SK-N-SH (cell line): Measurements from ENCODE around the gene C2orf92. TPM values are rescaled to one million over a fixed set of nuclear protein-coding genes. Genes with fewer than 3 reads are reported as not detected.
A peak's percentile ranks its signal among the peaks of the same experiment; 100 is the strongest.

Experiments used
- CTCF ChIA-PET: fragments of 300-600, 350-600 bp; formaldehyde crosslinking; extraction: SDS; loops from one replicate; lab custom pipeline; 2021; lab: Yijun Ruan, JAX
- POLR2A ChIA-PET: fragments of 350-600 bp; sonication (Branson Sonifier 250); formaldehyde crosslinking; extraction: SDS; loops from one replicate; lab custom pipeline; 2020; ENCODE audit warnings: antibody characterized with exemption, inconsistent platforms; lab: Yijun Ruan, JAX
- DNase-seq: peaks from one replicate; pipeline ENCODE4 v3.0.0; 2012
- H2AFZ ChIP-seq: fragments of 200-600 bp; sonication (generic); 2 replicates; pipeline ENCODE4 v1.8.1; 2016; ENCODE audit warnings: antibody characterized with exemption, mild to moderate bottlenecking, low read depth
- H3F3A ChIP-seq: fragments of 200-600 bp; sonication (generic); replicated peaks from 2 replicates; pipeline ENCODE3; 2016; ENCODE audit warnings: antibody characterized with exemption, mild to moderate bottlenecking; ENCODE audit not compliant: insufficient read depth
- H3K27ac ChIP-seq, 2 experiments: fragments of 200-500 bp in 1 of 2; fragments of 200-600 bp in 1 of 2; sonication (Bioruptor generic) in 1 of 2; sonication (generic), shearing (Covaris generic) in 1 of 2; 2 replicates each; pipeline versions ENCODE4 v1.5.1 to v1.6.1; 2014 to 2016; ENCODE audit warnings: low read depth in 2 of 2, inconsistent platforms in 1 of 2, low read length in 1 of 2, mild to moderate bottlenecking in 1 of 2, mixed read lengths in 1 of 2
- H3K27me3 ChIP-seq: fragments of 200-600 bp; sonication (generic), shearing (Covaris generic); 2 replicates; pipeline ENCODE4 v1.6.1; 2016; ENCODE audit warnings: mixed run types; ENCODE audit not compliant: insufficient read depth
- H3K36me3 ChIP-seq, 2 experiments: fragments of 200-500 bp in 1 of 2; fragments of 200-600 bp in 1 of 2; sonication (Bioruptor generic) in 1 of 2; sonication (generic) in 1 of 2; replicated peaks in 1 of 2; 2 replicates each; pipeline versions ENCODE3 to v1.5.1; 2014 to 2016; ENCODE audit warnings: low read length in 1 of 2, mild to moderate bottlenecking in 1 of 2; ENCODE audit not compliant: insufficient read depth in 2 of 2, control insufficient read depth in 1 of 2
- H3K4me1 ChIP-seq, 2 experiments: fragments of 200-500 bp in 1 of 2; fragments of 200-600 bp in 1 of 2; sonication (Bioruptor generic) in 1 of 2; sonication (generic), shearing (Covaris generic) in 1 of 2; 2 replicates each; pipeline versions ENCODE4 v1.5.1 to v1.6.1; 2014 to 2016; ENCODE audit warnings: low read depth in 1 of 2, low read length in 1 of 2, mixed run types in 1 of 2; ENCODE audit not compliant: insufficient read depth in 2 of 2, control insufficient read depth in 1 of 2
- H3K4me2 ChIP-seq: fragments of 200-600 bp; sonication (generic), shearing (Covaris generic); 2 replicates; pipeline ENCODE4 v1.6.1; 2017; ENCODE audit warnings: mixed run types
- H3K4me3 ChIP-seq, 2 experiments: fragments of 200-500 bp in 1 of 2; fragments of 200-600 bp in 1 of 2; sonication (Bioruptor generic) in 1 of 2; sonication (generic), shearing (Covaris generic) in 1 of 2; 2 replicates each; pipeline versions ENCODE4 v1.5.1 to v1.8.1; 2014 to 2016; ENCODE audit warnings: low read depth in 2 of 2, inconsistent platforms in 1 of 2, low read length in 1 of 2, mild to moderate bottlenecking in 1 of 2, mixed read lengths in 1 of 2, moderate library complexity in 1 of 2
- H3K79me2 ChIP-seq: fragments of 200-600 bp; sonication (generic); 2 replicates; pipeline ENCODE4 v1.8.1; 2017; ENCODE audit warnings: mild to moderate bottlenecking; ENCODE audit not compliant: insufficient read depth
- H3K9ac ChIP-seq: fragments of 200-600 bp; sonication (generic); 2 replicates; pipeline ENCODE4 v1.6.1; 2017; ENCODE audit warnings: mixed run types
- H3K9me2 ChIP-seq: fragments of 200-600 bp; sonication (generic); 2 replicates; pipeline ENCODE4 v1.6.1; 2017; ENCODE audit warnings: mixed run types
- H3K9me3 ChIP-seq: fragments of 200-600 bp; sonication (generic); 2 replicates; pipeline ENCODE4 v1.6.1; 2017; ENCODE audit warnings: mixed run types, mild to moderate bottlenecking, moderate library complexity
- H4K20me1 ChIP-seq: fragments of 200-600 bp; sonication (generic); 2 replicates; pipeline ENCODE4 v1.6.1; 2017; ENCODE audit warnings: mild to moderate bottlenecking, mixed run types; ENCODE audit not compliant: insufficient read depth
- ELF1 ChIP-seq: IDR thresholded peaks from 2 replicates; pipeline ENCODE4 v1.4.0; 2012
- EP300 ChIP-seq, 2 experiments: IDR thresholded peaks; 2 replicates each; pipeline versions ENCODE4 v1.4.0 to v1.6.1; 2012; ENCODE audit warnings: borderline replicate concordance in 1 of 2, low read depth in 1 of 2, low read length in 1 of 2
- FOXJ3 ChIP-seq: sonication (generic); formaldehyde crosslinking; IDR thresholded peaks from 2 replicates; pipeline ENCODE4 v1.5.1; 2020; ENCODE audit warnings: mild to moderate bottlenecking, missing genetic modification reagents
- FOXM1 ChIP-seq: IDR thresholded peaks from 2 replicates; pipeline ENCODE4 v1.4.0; 2012; ENCODE audit warnings: low read depth, mild to moderate bottlenecking
- GATA2 ChIP-seq: sonication (generic); formaldehyde crosslinking; IDR thresholded peaks from 2 replicates; pipeline ENCODE4 v1.5.0; 2020; ENCODE audit warnings: mild to moderate bottlenecking, missing genetic modification reagents
- JUND ChIP-seq: IDR thresholded peaks from 2 replicates; pipeline ENCODE4 v1.4.0; 2012
- MEF2A ChIP-seq: IDR thresholded peaks from 2 replicates; pipeline ENCODE4 v1.4.0; 2012; ENCODE audit warnings: low read depth, borderline replicate concordance
- MXI1 ChIP-seq: IDR thresholded peaks from 2 replicates; pipeline ENCODE4 v1.6.1; 2012; ENCODE audit warnings: mild to moderate bottlenecking, low read depth, low read length, improper control_type of control experiment
- POLR2AphosphoS5 ChIP-seq: IDR thresholded peaks from 2 replicates; pipeline ENCODE4 v1.6.1; 2012; ENCODE audit warnings: low read depth, low read length
- RXRA ChIP-seq: IDR thresholded peaks from 2 replicates; pipeline ENCODE4 v1.4.0; 2012; ENCODE audit warnings: low read depth, mild to moderate bottlenecking, borderline replicate concordance
- SIN3A ChIP-seq: IDR thresholded peaks from 2 replicates; pipeline ENCODE4 v1.6.1; 2012; ENCODE audit warnings: low read depth, mild to moderate bottlenecking, low read length, moderate library complexity, borderline replicate concordance
- TAF1 ChIP-seq: IDR thresholded peaks from 2 replicates; pipeline ENCODE4 v1.6.1; 2012; ENCODE audit warnings: low read depth, mild to moderate bottlenecking, low read length, moderate library complexity, borderline replicate concordance
- TCF12 ChIP-seq: IDR thresholded peaks from 2 replicates; pipeline ENCODE4 v1.4.0; 2012
- TEAD4 ChIP-seq: IDR thresholded peaks from 2 replicates; pipeline ENCODE4 v1.4.0; 2012; ENCODE audit warnings: mild to moderate bottlenecking, borderline replicate concordance; ENCODE audit not compliant: insufficient read depth
- WGBS: methylation state at CpG from one replicate; pipeline ENCODE4 v1.1.6; 2017; ENCODE audit warnings: low lambda C conversion rate; 5-methylcytosine and 5-hydroxymethylcytosine counted together
- polyA plus RNA-seq, 3 experiments: library from polyadenylated mRNA; depleted of rRNA; stranded (reverse); fragments of >200 nt; gene quantifications; 2 replicates each; pipeline ENCODE4 v1.2.3, GENCODE V29; 2012
- TF ChIP-seq, protein P1 (sequence below): fragments of 200-600 bp; sonication (generic); IDR thresholded peaks from 2 replicates; pipeline ENCODE4 v1.6.1; 2017; ENCODE audit warnings: antibody characterized with exemption, mild to moderate bottlenecking, moderate library complexity
- TF ChIP-seq, protein P2 (sequence below): fragments of 150-350 bp; IDR thresholded peaks from 2 replicates; pipeline ENCODE4 v1.6.1; 2017; ENCODE audit warnings: antibody characterized with exemption, low read length, low read depth, borderline replicate concordance
- TF ChIP-seq, protein P3 (sequence below): IDR thresholded peaks from 2 replicates; pipeline ENCODE4 v1.4.0; 2012; ENCODE audit warnings: low read depth
- TF ChIP-seq, protein P4 (sequence below): fragments of 150-350 bp; IDR thresholded peaks from 2 replicates; pipeline ENCODE4 v1.6.1; 2016; ENCODE audit warnings: mild to moderate bottlenecking, low read depth, low read length
- TF ChIP-seq, protein P5 (sequence below): IDR thresholded peaks from 2 replicates; pipeline ENCODE4 v1.4.0; 2012; ENCODE audit warnings: low read depth, borderline replicate concordance
- TF ChIP-seq, protein P6 (sequence below): IDR thresholded peaks from 2 replicates; pipeline ENCODE4 v1.4.0; 2012; ENCODE audit warnings: low read depth, borderline replicate concordance

Gene C2orf92
- polyA plus RNA-seq, 1 of the 3 experiments (the other 2 are of a cell fraction) = 3.1 TPM

DNA sequence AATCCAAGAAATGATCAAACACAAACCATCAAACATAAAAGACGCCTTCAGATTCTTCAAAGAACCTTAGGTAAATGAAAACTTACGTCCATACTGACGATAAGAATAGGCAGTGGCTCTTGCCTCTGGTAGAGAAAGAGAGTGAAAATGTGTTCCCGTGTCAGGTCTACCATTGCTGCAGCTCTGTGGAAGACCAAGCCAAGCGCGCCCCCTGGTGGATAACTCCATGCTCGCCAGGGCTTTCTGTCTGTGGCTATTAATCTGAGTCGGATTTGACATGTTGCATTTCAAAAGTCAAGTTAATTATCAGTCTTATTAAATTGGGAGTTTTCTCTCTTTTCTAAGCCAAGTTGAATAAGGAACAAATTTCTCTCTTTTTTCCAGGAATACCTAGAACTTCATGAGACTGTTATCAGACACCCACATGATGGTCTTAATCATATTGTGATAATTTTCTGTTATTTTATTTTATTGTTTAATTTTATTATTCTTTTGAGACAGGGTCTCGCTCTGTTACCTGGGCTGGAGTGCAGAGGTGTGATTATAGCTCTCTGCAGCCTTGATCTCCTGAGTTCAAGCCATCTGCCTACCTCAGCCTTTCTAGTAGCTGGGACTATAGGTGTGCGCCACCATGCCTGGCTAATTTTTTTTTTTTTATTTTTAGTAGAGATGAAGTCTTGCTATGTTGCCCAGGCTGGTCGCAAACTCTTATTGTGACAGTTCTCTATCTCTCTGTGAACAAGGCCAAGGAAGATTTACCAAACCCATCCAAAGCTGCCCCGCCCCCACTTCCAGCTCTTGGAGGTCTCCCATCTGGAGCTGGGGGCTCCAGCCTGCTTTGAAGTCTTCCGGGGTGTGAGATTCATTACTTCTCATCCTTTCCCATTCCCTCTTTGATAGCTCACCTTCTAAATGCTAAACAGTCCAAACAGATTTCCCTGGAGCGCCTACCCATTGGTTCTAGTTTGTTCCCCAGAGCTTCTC, 28.0 kb downstream of the C2orf92 start (continued):
- TF ChIP-seq, protein P1, sequence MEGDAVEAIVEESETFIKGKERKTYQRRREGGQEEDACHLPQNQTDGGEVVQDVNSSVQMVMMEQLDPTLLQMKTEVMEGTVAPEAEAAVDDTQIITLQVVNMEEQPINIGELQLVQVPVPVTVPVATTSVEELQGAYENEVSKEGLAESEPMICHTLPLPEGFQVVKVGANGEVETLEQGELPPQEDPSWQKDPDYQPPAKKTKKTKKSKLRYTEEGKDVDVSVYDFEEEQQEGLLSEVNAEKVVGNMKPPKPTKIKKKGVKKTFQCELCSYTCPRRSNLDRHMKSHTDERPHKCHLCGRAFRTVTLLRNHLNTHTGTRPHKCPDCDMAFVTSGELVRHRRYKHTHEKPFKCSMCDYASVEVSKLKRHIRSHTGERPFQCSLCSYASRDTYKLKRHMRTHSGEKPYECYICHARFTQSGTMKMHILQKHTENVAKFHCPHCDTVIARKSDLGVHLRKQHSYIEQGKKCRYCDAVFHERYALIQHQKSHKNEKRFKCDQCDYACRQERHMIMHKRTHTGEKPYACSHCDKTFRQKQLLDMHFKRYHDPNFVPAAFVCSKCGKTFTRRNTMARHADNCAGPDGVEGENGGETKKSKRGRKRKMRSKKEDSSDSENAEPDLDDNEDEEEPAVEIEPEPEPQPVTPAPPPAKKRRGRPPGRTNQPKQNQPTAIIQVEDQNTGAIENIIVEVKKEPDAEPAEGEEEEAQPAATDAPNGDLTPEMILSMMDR = peak; percentile 96
- TF ChIP-seq TCF12 = no peak
- TF ChIP-seq RXRA = no peak
- no peak for TF ChIP-seq ELF1
- TF ChIP-seq, protein P2, sequence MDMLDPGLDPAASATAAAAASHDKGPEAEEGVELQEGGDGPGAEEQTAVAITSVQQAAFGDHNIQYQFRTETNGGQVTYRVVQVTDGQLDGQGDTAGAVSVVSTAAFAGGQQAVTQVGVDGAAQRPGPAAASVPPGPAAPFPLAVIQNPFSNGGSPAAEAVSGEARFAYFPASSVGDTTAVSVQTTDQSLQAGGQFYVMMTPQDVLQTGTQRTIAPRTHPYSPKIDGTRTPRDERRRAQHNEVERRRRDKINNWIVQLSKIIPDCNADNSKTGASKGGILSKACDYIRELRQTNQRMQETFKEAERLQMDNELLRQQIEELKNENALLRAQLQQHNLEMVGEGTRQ = no peak
- TF ChIP-seq MEF2A = no peak
- TF ChIP-seq SIN3A = 0 out of 2 replicates have a peak, but pooled peaks have one; percentile 44
- TF ChIP-seq, protein P3, sequence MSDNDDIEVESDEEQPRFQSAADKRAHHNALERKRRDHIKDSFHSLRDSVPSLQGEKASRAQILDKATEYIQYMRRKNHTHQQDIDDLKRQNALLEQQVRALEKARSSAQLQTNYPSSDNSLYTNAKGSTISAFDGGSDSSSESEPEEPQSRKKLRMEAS = no peak
- TF ChIP-seq, protein P4, sequence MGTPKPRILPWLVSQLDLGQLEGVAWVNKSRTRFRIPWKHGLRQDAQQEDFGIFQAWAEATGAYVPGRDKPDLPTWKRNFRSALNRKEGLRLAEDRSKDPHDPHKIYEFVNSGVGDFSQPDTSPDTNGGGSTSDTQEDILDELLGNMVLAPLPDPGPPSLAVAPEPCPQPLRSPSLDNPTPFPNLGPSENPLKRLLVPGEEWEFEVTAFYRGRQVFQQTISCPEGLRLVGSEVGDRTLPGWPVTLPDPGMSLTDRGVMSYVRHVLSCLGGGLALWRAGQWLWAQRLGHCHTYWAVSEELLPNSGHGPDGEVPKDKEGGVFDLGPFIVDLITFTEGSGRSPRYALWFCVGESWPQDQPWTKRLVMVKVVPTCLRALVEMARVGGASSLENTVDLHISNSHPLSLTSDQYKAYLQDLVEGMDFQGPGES = no peak

DNA sequence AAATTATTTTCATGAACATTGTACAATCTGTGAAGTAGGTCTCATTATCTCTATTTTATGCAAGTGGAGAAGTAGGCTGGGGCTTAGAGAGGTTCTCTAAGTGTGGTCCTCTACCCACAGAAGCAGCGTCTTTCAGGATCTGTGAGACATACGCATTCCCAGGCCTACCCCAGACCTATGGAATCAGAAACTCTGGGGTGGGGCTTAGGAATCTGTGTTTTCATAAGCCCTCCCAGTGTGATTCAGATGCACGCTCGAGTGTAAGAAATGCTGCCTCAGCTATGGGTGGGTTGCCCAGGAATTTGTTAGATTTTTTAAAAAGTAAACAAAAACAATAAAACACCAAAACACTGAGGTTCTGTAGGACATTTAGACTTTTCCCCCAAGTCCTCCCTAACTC, 29.0 kb downstream of the C2orf92 start:
- Histone ChIP-seq H3K4me1 (no peaks in the 10 kb centered on the region; a peak in 1 of 4 replicates), H3K9me3 (no peaks in the 10 kb centered on the region), H3K9me2 (no peaks in the 10 kb centered on the region), H3K27me3 (no peaks in the 10 kb centered on the region), H3F3A (no peaks in the 10 kb centered on the region), H3K36me3 (no peaks in the 10 kb centered on the region), H2AFZ (no peak overlapping the region), H3K4me2 (no peak overlapping the region), H4K20me1 (no peaks in the 10 kb centered on the region), H3K27ac (no peak overlapping the region), H3K79me2 (no peaks in the 10 kb centered on the region), H3K4me3 (no peak overlapping the region), H3K9ac (no peak overlapping the region)
- ChIA-PET POLR2A (interaction anchor here (2.8 kb wide), 1 partner anchor 108 kb away, joined by 10 read pairs; no protein-coding TSS in a partner anchor), CTCF (interaction anchor here (0.9 to 6.4 kb wide), 15 partner anchors 11 to 688 kb away, joined by 3 to 163 read pairs (median 11); partner anchors contain the start of genes ACTR1B, ANKRD36B and ZAP70)
- TF ChIP-seq, protein P5, sequence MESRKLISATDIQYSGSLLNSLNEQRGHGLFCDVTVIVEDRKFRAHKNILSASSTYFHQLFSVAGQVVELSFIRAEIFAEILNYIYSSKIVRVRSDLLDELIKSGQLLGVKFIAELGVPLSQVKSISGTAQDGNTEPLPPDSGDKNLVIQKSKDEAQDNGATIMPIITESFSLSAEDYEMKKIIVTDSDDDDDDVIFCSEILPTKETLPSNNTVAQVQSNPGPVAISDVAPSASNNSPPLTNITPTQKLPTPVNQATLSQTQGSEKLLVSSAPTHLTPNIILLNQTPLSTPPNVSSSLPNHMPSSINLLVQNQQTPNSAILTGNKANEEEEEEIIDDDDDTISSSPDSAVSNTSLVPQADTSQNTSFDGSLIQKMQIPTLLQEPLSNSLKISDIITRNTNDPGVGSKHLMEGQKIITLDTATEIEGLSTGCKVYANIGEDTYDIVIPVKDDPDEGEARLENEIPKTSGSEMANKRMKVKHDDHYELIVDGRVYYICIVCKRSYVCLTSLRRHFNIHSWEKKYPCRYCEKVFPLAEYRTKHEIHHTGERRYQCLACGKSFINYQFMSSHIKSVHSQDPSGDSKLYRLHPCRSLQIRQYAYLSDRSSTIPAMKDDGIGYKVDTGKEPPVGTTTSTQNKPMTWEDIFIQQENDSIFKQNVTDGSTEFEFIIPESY = no peak
- no peak for TF ChIP-seq POLR2AphosphoS5
- no peak for TF ChIP-seq JUND
- no peak for TF ChIP-seq MXI1
- TF ChIP-seq FOXJ3 (CRISPR knock-in tag) = no peak
- TF ChIP-seq EP300 (IDR thresholded peaks at IDR 0.05; ENCODE audit: borderline replicate concordance in 1 of 2, low read depth in 1 of 2, low read length in 1 of 2) = no peak
- no peak for TF ChIP-seq TEAD4
- no peak for TF ChIP-seq FOXM1
- TF ChIP-seq GATA2 (CRISPR knock-in tag) = no peak
- TF ChIP-seq, protein P6, sequence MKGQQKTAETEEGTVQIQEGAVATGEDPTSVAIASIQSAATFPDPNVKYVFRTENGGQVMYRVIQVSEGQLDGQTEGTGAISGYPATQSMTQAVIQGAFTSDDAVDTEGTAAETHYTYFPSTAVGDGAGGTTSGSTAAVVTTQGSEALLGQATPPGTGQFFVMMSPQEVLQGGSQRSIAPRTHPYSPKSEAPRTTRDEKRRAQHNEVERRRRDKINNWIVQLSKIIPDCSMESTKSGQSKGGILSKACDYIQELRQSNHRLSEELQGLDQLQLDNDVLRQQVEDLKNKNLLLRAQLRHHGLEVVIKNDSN = no peak
- TF ChIP-seq TAF1 = no peak
- 74% methylated on average over 4 of the region's 4 CpGs for WGBS
- no peak for DNase-seq
